Neural cell (in vitro differentiated cells): ENCODE results near the gene SLC24A3. TPM values are rescaled to one million over a fixed set of nuclear protein-coding genes. Genes with fewer than 3 reads are reported as not detected.

Experiments used
- H2AFZ ChIP-seq: fragments of 200-600, 300-800 bp; sonication (generic), shearing (Covaris generic); 2 replicates; pipeline ENCODE4 v1.6.0; 2014; ENCODE audit warnings: low read depth, mild to moderate bottlenecking, antibody characterized with exemption, low read length, moderate library complexity
- H3F3A ChIP-seq: fragments of 200-600 bp; shearing (Covaris generic); 2 replicates; pipeline ENCODE4 v1.6.1; 2016; ENCODE audit warnings: mild to moderate bottlenecking, moderate library complexity, mixed read lengths, antibody characterized with exemption, low read length; ENCODE audit not compliant: insufficient read depth, poor library complexity, severe bottlenecking
- H3K27ac ChIP-seq: fragments of 200-600, 300-800 bp; sonication (generic), shearing (Covaris generic); 2 replicates; pipeline ENCODE4 v1.5.1; 2014; ENCODE audit warnings: mild to moderate bottlenecking, low read length, moderate library complexity
- H3K27me3 ChIP-seq: fragments of 300-800, 200-600 bp; sonication (generic), shearing (Covaris generic); 2 replicates; pipeline ENCODE4 v1.6.0; 2014; ENCODE audit warnings: mild to moderate bottlenecking, low read depth, low read length, moderate library complexity; ENCODE audit not compliant: insufficient read depth
- H3K36me3 ChIP-seq: fragments of 300-800, 200-600 bp; sonication (generic), shearing (Covaris generic); 2 replicates; pipeline ENCODE4 v1.5.1; 2014; ENCODE audit warnings: mild to moderate bottlenecking, antibody characterized with exemption, low read length, moderate library complexity; ENCODE audit not compliant: insufficient read depth
- H3K4me2 ChIP-seq: fragments of 300-800, 200-600 bp; sonication (generic), shearing (Covaris generic); 2 replicates; pipeline ENCODE4 v1.6.0; 2014; ENCODE audit warnings: mild to moderate bottlenecking, low read length
- H3K4me3 ChIP-seq: fragments of 300-800, 200-600 bp; sonication (generic), shearing (Covaris generic); 2 replicates; pipeline ENCODE4 v1.5.1; 2014; ENCODE audit warnings: mild to moderate bottlenecking, low read length, moderate library complexity
- H3K79me2 ChIP-seq: fragments of 200-600 bp; shearing (Covaris generic); replicated peaks from 2 replicates; pipeline ENCODE4 v1.6.0; 2014; ENCODE audit warnings: mild to moderate bottlenecking, low read length, moderate library complexity; ENCODE audit not compliant: insufficient read depth
- H3K9ac ChIP-seq: fragments of 300-800, 200-600 bp; sonication (generic), shearing (Covaris generic); 2 replicates; pipeline ENCODE4 v1.6.1; 2016; ENCODE audit warnings: mild to moderate bottlenecking, low read length, mixed read lengths
- H3K9me2 ChIP-seq: fragments of 200-600 bp; shearing (Covaris generic); 2 replicates; pipeline ENCODE4 v1.6.1; 2016; ENCODE audit warnings: mild to moderate bottlenecking, low read length, mixed read lengths; ENCODE audit not compliant: insufficient read depth
- H3K9me3 ChIP-seq: fragments of 200-600, 300-800 bp; sonication (generic), shearing (Covaris generic); 2 replicates; pipeline ENCODE4 v1.6.1; 2016; ENCODE audit warnings: mild to moderate bottlenecking, mixed run types, low read length, moderate library complexity, mixed read lengths
- H4K20me1 ChIP-seq: fragments of 200-600 bp; shearing (Covaris generic); 2 replicates; pipeline ENCODE4 v1.6.1; 2016; ENCODE audit warnings: mild to moderate bottlenecking, mixed run types; ENCODE audit not compliant: insufficient read depth
- CTCF ChIP-seq: fragments of 450-650 bp; IDR thresholded peaks from 2 replicates; pipeline ENCODE4 v1.5.1; 2014; ENCODE audit warnings: antibody characterized with exemption, mild to moderate bottlenecking, moderate library complexity; ENCODE audit not compliant: poor library complexity, severe bottlenecking
- EP300 ChIP-seq: fragments of 450-650 bp; conservative IDR thresholded peaks from 2 replicates; pipeline ENCODE4 v1.6.1; 2014; ENCODE audit warnings: antibody characterized with exemption, mild to moderate bottlenecking, moderate library complexity; ENCODE audit not compliant: poor library complexity, severe bottlenecking
- EZH2 ChIP-seq: fragments of 200-600, 300-800 bp; shearing (Covaris generic), sonication (generic); IDR thresholded peaks from 2 replicates; pipeline ENCODE4 v1.6.1; 2014; ENCODE audit warnings: antibody characterized with exemption, low read length, borderline replicate concordance, mild to moderate bottlenecking; ENCODE audit not compliant: insufficient read depth, poor library complexity, severe bottlenecking
- MXI1 ChIP-seq: fragments of 450-650 bp; conservative IDR thresholded peaks from 2 replicates; pipeline ENCODE4 v1.6.1; 2014; ENCODE audit warnings: antibody characterized with exemption, mild to moderate bottlenecking; ENCODE audit not compliant: poor library complexity, severe bottlenecking
- POLR2AphosphoS5 ChIP-seq: IDR thresholded peaks from 2 replicates; pipeline ENCODE4 v1.6.1; 2012
- RAD21 ChIP-seq: fragments of 450-650 bp; conservative IDR thresholded peaks from 2 replicates; pipeline ENCODE4 v1.6.1; 2014; ENCODE audit warnings: antibody characterized with exemption, mild to moderate bottlenecking, moderate library complexity
- REST ChIP-seq: IDR thresholded peaks from 2 replicates; pipeline ENCODE4 v1.6.1; 2012; ENCODE audit warnings: borderline replicate concordance
- SMC3 ChIP-seq: fragments of 450-650 bp; conservative IDR thresholded peaks from 2 replicates; pipeline ENCODE4 v1.6.1; 2014; ENCODE audit warnings: antibody characterized with exemption, mild to moderate bottlenecking, moderate library complexity; ENCODE audit not compliant: poor library complexity
- TAF1 ChIP-seq: IDR thresholded peaks from 2 replicates; pipeline ENCODE4 v1.6.1; 2012; ENCODE audit warnings: low read depth
- polyA plus RNA-seq: library from polyadenylated mRNA; depleted of rRNA; stranded (reverse); fragments of >200 nt; gene quantifications from 2 replicates; pipeline ENCODE4 v1.2.3, GENCODE V29; 2014

SLC24A3 gene
- polyA plus RNA-seq, 1 donor from 2014 or later: 6.5 TPM

GRCh38 chr20:19530006-19530405 lies 317.6 kb downstream of the SLC24A3 start:
- H3K4me3 ChIP-seq: peak overlapping the region; percentile 15
- peak overlapping the region; percentile 48 for H3K27ac ChIP-seq
- H3K79me2 ChIP-seq: no peaks in the 10 kb centered on the region
- peak overlapping the region; percentile 3 for H3K9ac ChIP-seq
- no peak overlapping the region for H2AFZ ChIP-seq
- no peaks in the 10 kb centered on the region for H3K36me3 ChIP-seq
- no peaks in the 10 kb centered on the region for H4K20me1 ChIP-seq
- peak overlapping the region; percentile 33 for H3K4me2 ChIP-seq
- no peaks in the 10 kb centered on the region for H3F3A ChIP-seq
- TF ChIP-seq EZH2 (no peak), MXI1 (no peak), CTCF (no peak), REST (no peak), EP300 (peak; percentile 60), POLR2AphosphoS5 (peak; percentile 35), TAF1 (no peak), RAD21 (no peak), SMC3 (no peak)
- H3K9me3 ChIP-seq: no peaks in the 10 kb centered on the region
- no peaks in the 10 kb centered on the region for H3K27me3 ChIP-seq
- H3K9me2 ChIP-seq: no peaks in the 10 kb centered on the region

GRCh38 chr20:19531446-19531845 lies 319.0 kb downstream of the SLC24A3 start:
- H3K9ac ChIP-seq: no peak overlapping the region
- H3K4me3 ChIP-seq: no peak overlapping the region
- H2AFZ ChIP-seq: no peak overlapping the region
- no peaks in the 10 kb centered on the region for H3K27me3 ChIP-seq
- no peak for TF ChIP-seq CTCF
- TF ChIP-seq REST: no peak
- TF ChIP-seq TAF1: no peak
- no peak for TF ChIP-seq EZH2
- no peak for TF ChIP-seq RAD21
- TF ChIP-seq SMC3: no peak
- TF ChIP-seq EP300: no peak
- H3K79me2 ChIP-seq: no peaks in the 10 kb centered on the region
- no peak overlapping the region for H3K27ac ChIP-seq
- no peaks in the 10 kb centered on the region for H3K9me3 ChIP-seq
- no peaks in the 10 kb centered on the region for H4K20me1 ChIP-seq
- H3K36me3 ChIP-seq: no peaks in the 10 kb centered on the region
- no peaks in the 10 kb centered on the region for H3K9me2 ChIP-seq
- H3K4me2 ChIP-seq: no peak overlapping the region
- H3F3A ChIP-seq: no peaks in the 10 kb centered on the region
